Cardiac fibroblast (primary cell): ENCODE measurements around the gene ABCG4.

Source experiments
- DNase-seq, 2 donors: peaks; one replicate each; pipeline versions ENCODE4 v3.0.0 to v3.0.0-alpha.2; 2010; ENCODE audit warnings: low read depth in 2 of 2
- H3K4me3 ChIP-seq, 2 donors: replicated peaks in 1 of 2; 1 replicate in 1 of 2; 2 replicates in 1 of 2; pipeline ENCODE4 v1.5.1; 2011; ENCODE audit warnings: low read depth in 2 of 2, low read length in 2 of 2, mild to moderate bottlenecking in 2 of 2, moderate library complexity in 1 of 2
- CTCF ChIP-seq: IDR thresholded peaks from one replicate; pipeline ENCODE4 v1.5.1; 2011; ENCODE audit warnings: low read depth, mild to moderate bottlenecking, low read length, inconsistent platforms

ABCG4 gene

GRCh38 chr11:119153049-119153818 lies 4.4 kb downstream of the ABCG4 start:
- no peak for TF ChIP-seq CTCF
- no peak overlapping the region for H3K4me3 ChIP-seq
- no peak for DNase-seq

GRCh38 chr11:119154178-119154577 lies 5.3 kb downstream of the ABCG4 start:
- no peak overlapping the region for H3K4me3 ChIP-seq
- no peak for DNase-seq
- TF ChIP-seq CTCF, result no peak

GRCh38 chr11:119155733-119156492 lies 7.1 kb downstream of the ABCG4 start:
- H3K4me3 ChIP-seq, result no peak overlapping the region
- TF ChIP-seq CTCF, result no peak
- no peak for DNase-seq

- TF ChIP-seq CTCF, result no peak
- no peak for DNase-seq
- no peak overlapping the region for H3K4me3 ChIP-seq
Observed at GRCh38 chr11:119156496-119156895, 7.6 kb downstream of the ABCG4 start.

- no peak for TF ChIP-seq CTCF
- H3K4me3 ChIP-seq, result no peak overlapping the region
- DNase-seq, result no peak
Observed at GRCh38 chr11:119157063-119157462, 8.2 kb downstream of the ABCG4 start.

GRCh38 chr11:119158467-119158866 lies 9.6 kb downstream of the ABCG4 start:
- TF ChIP-seq CTCF, result no peak
- no peak for DNase-seq
- H3K4me3 ChIP-seq, result no peak overlapping the region
